GM18909 (cell line): Measurements from ENCODE around the gene GSTM3.
"Not testable (repeated sequence)": the region's sequence is repeated elsewhere in the genome, so short reads cannot be mapped to it uniquely, and the experiment has no call there.

Experiments
- ATAC-seq: cut with Tn5 transposase; IDR thresholded peaks from one replicate; pipeline ENCODE4 v1.9.1; 2021; ENCODE audit warnings: mild to moderate bottlenecking; ENCODE audit not compliant: unreplicated experiment, poor library complexity

The GSTM3 gene

GRCh38 chr1:109732390-109732881 lies 8.4 kb downstream of the GSTM3 start:
- no peak for ATAC-seq

GRCh38 chr1:109730666-109731065 lies 10.2 kb downstream of the GSTM3 start:
- ATAC-seq, result no peak

- no peak for ATAC-seq
Observed at GRCh38 chr1:109728870-109729269, 12.0 kb downstream of the GSTM3 start.

- ATAC-seq, result no peak
Observed at GRCh38 chr1:109726728-109727373, 14.0 kb downstream of the GSTM3 start.

GRCh38 chr1:109726007-109726406 lies 14.8 kb downstream of the GSTM3 start:
- ATAC-seq, result no peak

- ATAC-seq, result no peak
Observed at GRCh38 chr1:109725510-109725909, 15.3 kb downstream of the GSTM3 start.

GRCh38 chr1:109724933-109725332 lies 15.9 kb downstream of the GSTM3 start:
- no peak for ATAC-seq

- no peak for ATAC-seq
Observed at GRCh38 chr1:109722908-109723691, 17.7 kb downstream of the GSTM3 start.

- ATAC-seq, result no peak
Observed at GRCh38 chr1:109721971-109722370, 18.9 kb downstream of the GSTM3 start.

- no peak for ATAC-seq
Observed at GRCh38 chr1:109721042-109721441, 19.8 kb downstream of the GSTM3 start.

GRCh38 chr1:109719337-109719837 lies 21.5 kb downstream of the GSTM3 start:
- ATAC-seq, result no peak

- ATAC-seq, result no peak
Observed at GRCh38 chr1:109718495-109718894, 22.3 kb downstream of the GSTM3 start.

- ATAC-seq, result no peak
Observed at GRCh38 chr1:109717729-109718128, 23.1 kb downstream of the GSTM3 start.

- no peak for ATAC-seq
Observed at GRCh38 chr1:109716570-109717090, 24.2 kb downstream of the GSTM3 start.

- ATAC-seq, result no peak
Observed at GRCh38 chr1:109716121-109716520, 24.7 kb downstream of the GSTM3 start.

GRCh38 chr1:109714661-109715372 lies 26.0 kb downstream of the GSTM3 start:
- ATAC-seq, result no peak

- no peak for ATAC-seq
Observed at GRCh38 chr1:109713636-109714035, 27.2 kb downstream of the GSTM3 start.

- ATAC-seq, result no peak
Observed at GRCh38 chr1:109712321-109712864, 28.4 kb downstream of the GSTM3 start.

GRCh38 chr1:109711593-109712320 lies 29.1 kb downstream of the GSTM3 start, which contains the start of gene GSTM5:
GSTM5 (plus strand) TSS chr1:109712251; CDS start chr1:109712313, 62 bp downstream.
- not testable (repeated sequence) for ATAC-seq

GRCh38 chr1:109709822-109710221 lies 31.0 kb downstream of the GSTM3 start:
- ATAC-seq, result not testable (repeated sequence)
